Trophoblast cell (in vitro differentiated cells and primary cell): ENCODE data around the gene LCP2.

Source experiments
- DNase-seq, 2 donors: peaks; one replicate each; pipeline ENCODE4 v3.0.0-alpha.2; 2016
- H2AFZ ChIP-seq: 2 replicates; pipeline ENCODE4 v1.6.1; 2013; ENCODE audit warnings: low read length, moderate library complexity, mild to moderate bottlenecking; ENCODE audit not compliant: insufficient read depth, poor library complexity
- H2AK5ac ChIP-seq: 2 replicates; pipeline ENCODE4 v1.6.1; 2013; ENCODE audit warnings: mild to moderate bottlenecking, low read length
- H2BK120ac ChIP-seq: 2 replicates; pipeline ENCODE4 v1.6.1; 2013; ENCODE audit warnings: low read length, mild to moderate bottlenecking, moderate library complexity; ENCODE audit not compliant: insufficient read depth, poor library complexity
- H2BK12ac ChIP-seq: 2 replicates; pipeline ENCODE4 v1.6.1; 2013; ENCODE audit warnings: mild to moderate bottlenecking, low read length, moderate library complexity
- H2BK5ac ChIP-seq: 2 replicates; pipeline ENCODE4 v1.6.1; 2013; ENCODE audit warnings: low read length, low read depth, moderate library complexity, mild to moderate bottlenecking; ENCODE audit not compliant: poor library complexity
- H3K14ac ChIP-seq: 2 replicates; pipeline ENCODE4 v1.6.1; 2013; ENCODE audit warnings: mild to moderate bottlenecking, low read length
- H3K18ac ChIP-seq: 2 replicates; pipeline ENCODE4 v1.6.1; 2013; ENCODE audit warnings: mild to moderate bottlenecking, low read length
- H3K23ac ChIP-seq: 2 replicates; pipeline ENCODE4 v1.6.1; 2013; ENCODE audit warnings: low read length
- H3K27ac ChIP-seq: 2 replicates; pipeline ENCODE4 v1.5.1; 2013; ENCODE audit warnings: low read depth, mild to moderate bottlenecking, inconsistent platforms, low read length, moderate library complexity
- H3K27me3 ChIP-seq: 2 replicates; pipeline ENCODE4 v1.6.1; 2013; ENCODE audit warnings: inconsistent platforms, mild to moderate bottlenecking, low read length, moderate library complexity; ENCODE audit not compliant: insufficient read depth
- H3K36me3 ChIP-seq, 2 experiments: 1 replicate in 1 of 2; 2 replicates in 1 of 2; pipeline ENCODE4 v1.6.1; 2013; ENCODE audit warnings: low read length in 2 of 2, mild to moderate bottlenecking in 2 of 2, moderate library complexity in 1 of 2; ENCODE audit not compliant: insufficient read depth in 2 of 2, control insufficient read depth in 1 of 2
- H3K4ac ChIP-seq: 2 replicates; pipeline ENCODE4 v1.6.1; 2013; ENCODE audit warnings: low read depth, mild to moderate bottlenecking, low read length, moderate library complexity
- H3K4me1 ChIP-seq, 2 experiments: 1 replicate in 1 of 2; 2 replicates in 1 of 2; pipeline ENCODE4 v1.6.1; 2013; ENCODE audit warnings: low read length in 2 of 2, mild to moderate bottlenecking in 2 of 2, moderate library complexity in 1 of 2; ENCODE audit not compliant: insufficient read depth in 2 of 2, control insufficient read depth in 1 of 2
- H3K4me2 ChIP-seq: 2 replicates; pipeline ENCODE4 v1.6.1; 2013; ENCODE audit warnings: inconsistent platforms, mild to moderate bottlenecking, low read length, moderate library complexity
- H3K4me3 ChIP-seq: 2 replicates; pipeline ENCODE4 v1.5.1; 2013; ENCODE audit warnings: mild to moderate bottlenecking, low read depth, low read length, inconsistent platforms
- H3K79me1 ChIP-seq: one replicate; pipeline ENCODE4 v1.6.1; 2013; ENCODE audit warnings: low read length
- H3K79me2 ChIP-seq: 2 replicates; pipeline ENCODE4 v1.6.1; 2013; ENCODE audit warnings: low read length, mild to moderate bottlenecking; ENCODE audit not compliant: control insufficient read depth, insufficient read depth, poor library complexity
- H3K9ac ChIP-seq: 2 replicates; pipeline ENCODE4 v1.6.1; 2013; ENCODE audit warnings: mild to moderate bottlenecking, low read length
- H3K9me3 ChIP-seq: 2 replicates; pipeline ENCODE4 v1.6.1; 2013; ENCODE audit warnings: low read depth, mild to moderate bottlenecking, control low read depth, inconsistent platforms, low read length; ENCODE audit not compliant: insufficient read depth
- H4K12ac ChIP-seq: 2 replicates; pipeline ENCODE4 v1.6.1; 2013; ENCODE audit warnings: low read depth, mild to moderate bottlenecking, low read length, moderate library complexity
- H4K8ac ChIP-seq: 2 replicates; pipeline ENCODE4 v1.6.1; 2013; ENCODE audit warnings: low read depth, mild to moderate bottlenecking, low read length, moderate library complexity
- H4K91ac ChIP-seq: one replicate; pipeline ENCODE4 v1.6.1; 2013; ENCODE audit warnings: low read depth, mild to moderate bottlenecking, low read length, moderate library complexity
- WGBS: extraction: QIAGEN DNeasy Blood & Tissue Kit; methylation state at CpG from one replicate; pipeline ENCODE4 v1.1.7; 2013; ENCODE audit warnings: missing lambda C conversion rate; ENCODE audit not compliant: insufficient read length, insufficient coverage; ENCODE audit errors: extremely low coverage; 5-methylcytosine and 5-hydroxymethylcytosine counted together

Gene LCP2

DNA sequence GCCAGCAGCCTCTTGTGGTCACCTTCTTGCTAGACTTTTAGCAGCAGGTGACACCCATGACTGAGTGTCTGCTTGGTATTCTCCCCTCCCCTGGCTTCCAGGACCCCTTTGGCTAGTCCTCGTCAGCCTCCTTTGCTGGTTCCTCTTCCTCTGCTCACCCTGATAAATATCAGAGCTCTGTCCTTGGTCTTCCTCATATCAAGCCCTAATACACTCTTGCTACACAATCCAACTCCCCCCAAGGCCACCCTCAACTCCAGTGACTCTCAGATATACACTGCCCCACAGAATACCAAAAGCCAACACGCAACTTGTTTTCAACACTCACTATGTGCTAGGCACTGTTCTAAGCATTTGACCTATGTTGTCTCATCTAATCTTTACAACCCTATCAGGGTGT, 30.3 kb upstream of the LCP2 start:
- no peak for DNase-seq
- WGBS: no CpG with 5 or more reads among the region's 2 CpGs
- peaks cover 0 to 7% of the 10 kb centered on the region in 2 experiments for H3K4me1 ChIP-seq

DNA sequence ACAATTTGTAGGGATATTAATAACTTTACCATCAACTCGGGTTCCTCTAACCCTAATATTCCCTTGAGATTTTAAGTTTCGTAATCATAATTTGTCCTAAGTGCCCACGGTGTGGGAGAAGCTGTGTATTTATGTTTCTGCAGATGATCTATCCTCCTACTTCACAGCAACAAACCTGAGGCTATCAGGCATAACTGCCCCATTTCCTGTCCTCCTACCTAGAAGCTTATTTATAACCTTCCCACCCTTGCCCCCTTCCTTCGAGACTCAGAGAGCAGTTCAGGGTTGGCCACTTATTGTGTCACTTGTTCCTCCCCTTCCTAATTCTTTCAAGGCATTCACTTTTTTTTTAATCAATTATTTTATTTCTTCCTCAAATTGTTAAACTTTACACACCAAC, 29.6 kb upstream of the LCP2 start:
- Histone ChIP-seq H4K8ac (no peak overlapping the region), H3K79me2 (no peaks in the 10 kb centered on the region), H3K36me3 (no peaks in the 10 kb centered on the region), H3K4me1 (peaks cover 0 to 7% of the 10 kb centered on the region in 2 experiments), H4K91ac (no peak overlapping the region), H3K23ac (no peak overlapping the region), H3K9me3 (peaks cover 2% of the 10 kb centered on the region), H2AK5ac (no peak overlapping the region), H3K9ac (no peak overlapping the region), H3K4me3 (no peak overlapping the region), H4K12ac (no peak overlapping the region), H3K27me3 (no peaks in the 10 kb centered on the region), H2AFZ (no peak overlapping the region), H2BK12ac (no peak overlapping the region), H3K14ac (no peak overlapping the region), H3K18ac (no peak overlapping the region), H2BK5ac (no peak overlapping the region), H3K4ac (no peak overlapping the region), H2BK120ac (no peak overlapping the region), H3K79me1 (no peaks in the 10 kb centered on the region), H3K4me2 (no peak overlapping the region), H3K27ac (no peak overlapping the region)
- DNase-seq: no peak
- WGBS: no CpG with 5 or more reads among the region's 4 CpGs

More for the DNA sequence above, 30.3 kb upstream of the LCP2 start:
- no peak overlapping the region for H3K18ac ChIP-seq
- H3K9ac ChIP-seq: no peak overlapping the region
- no peaks in the 10 kb centered on the region for H3K27me3 ChIP-seq
- no peaks in the 10 kb centered on the region for H3K36me3 ChIP-seq
- H3K4me2 ChIP-seq: no peak overlapping the region
- H3K9me3 ChIP-seq: peaks cover 2% of the 10 kb centered on the region
- H3K27ac ChIP-seq: no peak overlapping the region
- H4K12ac ChIP-seq: no peak overlapping the region
- H2BK5ac ChIP-seq: no peak overlapping the region
- H3K79me2 ChIP-seq: no peaks in the 10 kb centered on the region
- no peak overlapping the region for H3K14ac ChIP-seq
- no peak overlapping the region for H2BK12ac ChIP-seq
- H2BK120ac ChIP-seq: no peak overlapping the region
- H4K91ac ChIP-seq: no peak overlapping the region
- no peak overlapping the region for H4K8ac ChIP-seq
- no peaks in the 10 kb centered on the region for H3K79me1 ChIP-seq
- H2AFZ ChIP-seq: no peak overlapping the region
- H3K4me3 ChIP-seq: no peak overlapping the region
- H2AK5ac ChIP-seq: no peak overlapping the region
- no peak overlapping the region for H3K4ac ChIP-seq
- H3K23ac ChIP-seq: no peak overlapping the region

DNA sequence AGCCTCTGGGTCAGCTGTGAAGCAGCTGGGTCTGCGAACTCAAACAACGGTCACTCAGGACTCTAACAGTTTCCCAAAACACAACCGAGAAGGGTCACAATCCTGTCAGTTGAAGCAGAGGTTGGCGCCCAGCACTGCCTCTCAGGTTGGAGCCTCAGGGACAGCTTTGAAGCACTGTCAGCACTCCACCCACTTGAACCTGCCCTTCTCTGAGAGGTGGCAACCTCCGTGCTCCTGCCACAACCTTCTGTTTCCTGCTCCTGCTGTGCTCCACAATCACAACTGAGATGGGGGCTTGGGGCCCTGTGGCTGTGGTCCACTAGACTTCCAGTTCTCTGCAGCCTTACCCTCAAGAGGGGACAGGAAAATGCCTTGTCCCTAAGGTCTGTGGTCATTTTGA, 21.7 kb upstream of the LCP2 start:
- Histone ChIP-seq H3K23ac (no peak overlapping the region), H4K8ac (no peak overlapping the region), H3K18ac (no peak overlapping the region), H3K4me3 (no peak overlapping the region), H4K91ac (no peak overlapping the region), H3K79me1 (peaks cover 3% of the 10 kb centered on the region), H2BK120ac (no peak overlapping the region), H3K27me3 (no peaks in the 10 kb centered on the region), H3K4me1 (peaks cover 4 to 6% of the 10 kb centered on the region in 2 experiments), H3K4ac (no peak overlapping the region), H3K36me3 (no peaks in the 10 kb centered on the region), H3K4me2 (no peak overlapping the region), H3K9ac (no peak overlapping the region), H3K79me2 (no peaks in the 10 kb centered on the region), H2BK12ac (no peak overlapping the region), H2BK5ac (no peak overlapping the region), H2AK5ac (no peak overlapping the region), H4K12ac (no peak overlapping the region), H3K27ac (no peak overlapping the region), H2AFZ (no peak overlapping the region), H3K9me3 (no peaks in the 10 kb centered on the region), H3K14ac (no peak overlapping the region)
- WGBS: no CpG with 5 or more reads among the region's 5 CpGs
- no peak for DNase-seq

DNA sequence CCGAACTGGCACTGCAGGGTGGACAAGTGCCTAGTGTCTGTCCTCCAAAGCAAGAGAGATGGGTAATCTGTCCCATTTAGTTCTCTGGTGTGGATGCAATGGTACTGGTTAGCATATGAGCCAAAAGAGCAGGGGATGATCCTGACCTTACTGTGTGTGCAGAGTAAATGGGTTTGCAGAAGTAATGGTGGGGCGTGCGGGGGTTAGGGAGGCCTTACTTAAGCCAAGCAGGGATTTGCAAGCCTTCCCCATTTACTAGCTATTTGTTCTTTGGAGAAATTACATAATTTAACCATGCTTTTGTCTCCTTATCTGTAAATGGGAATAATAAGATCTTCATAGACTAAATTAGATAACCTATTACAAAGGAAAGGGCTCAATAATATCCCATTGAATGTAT, 19.9 kb upstream of the LCP2 start:
- Histone ChIP-seq H3K27ac (no peak overlapping the region), H4K12ac (no peak overlapping the region), H2AK5ac (no peak overlapping the region), H3K4me1 (peaks cover 8 to 9% of the 10 kb centered on the region in 2 experiments), H3K4me2 (no peak overlapping the region), H3K23ac (peak overlapping the region; percentile 42), H4K8ac (no peak overlapping the region), H3K4me3 (no peak overlapping the region), H3K27me3 (no peaks in the 10 kb centered on the region), H3K14ac (no peak overlapping the region), H2BK5ac (no peak overlapping the region), H2BK120ac (no peak overlapping the region), H3K79me2 (no peaks in the 10 kb centered on the region), H2BK12ac (no peak overlapping the region), H2AFZ (no peak overlapping the region), H3K9ac (no peak overlapping the region), H3K9me3 (no peaks in the 10 kb centered on the region), H4K91ac (no peak overlapping the region), H3K36me3 (no peaks in the 10 kb centered on the region), H3K4ac (no peak overlapping the region), H3K79me1 (peaks cover 3% of the 10 kb centered on the region), H3K18ac (no peak overlapping the region)
- WGBS: no CpG with 5 or more reads among the region's 3 CpGs
- no peak for DNase-seq
